HG02763 (cell line): ENCODE results near the gene TMEM203.

Source experiments
- ATAC-seq: cut with Tn5 transposase; IDR thresholded peaks from one replicate; pipeline ENCODE4 v1.9.1; 2021; ENCODE audit warnings: mild to moderate bottlenecking, moderate library complexity; ENCODE audit not compliant: unreplicated experiment

TMEM203 gene

GRCh38 chr9:137219757-137220316 is 14.4 kb upstream of the TMEM203 start:
- ATAC-seq: no peak

GRCh38 chr9:137218754-137219271 is 13.4 kb upstream of the TMEM203 start:
- no peak for ATAC-seq

GRCh38 chr9:137218212-137218753 is 12.8 kb upstream of the TMEM203 start:
- ATAC-seq: no peak

GRCh38 chr9:137217276-137218211 is 12.1 kb upstream of the TMEM203 start:
- ATAC-seq: no peak

GRCh38 chr9:137216188-137216965 is 10.9 kb upstream of the TMEM203 start:
- no peak for ATAC-seq

GRCh38 chr9:137215196-137215986 is 9.9 kb upstream of the TMEM203 start:
- ATAC-seq: no peak

- ATAC-seq: no peak
Observed at GRCh38 chr9:137214620-137215019, 9.2 kb upstream of the TMEM203 start.

- ATAC-seq: no peak
Observed at GRCh38 chr9:137213160-137214060, 8.0 kb upstream of the TMEM203 start.

- ATAC-seq: no peak
Observed at GRCh38 chr9:137212520-137212919, 7.1 kb upstream of the TMEM203 start.

GRCh38 chr9:137211532-137211931 is 6.1 kb upstream of the TMEM203 start:
- no peak for ATAC-seq

GRCh38 chr9:137206602-137207001 is 1.2 kb upstream of the TMEM203 start:
- no peak for ATAC-seq

- ATAC-seq: no peak
Observed at GRCh38 chr9:137204731-137205125, 720 bp downstream of the TMEM203 start.

GRCh38 chr9:137202966-137203365 is 2.5 kb downstream of the TMEM203 start:
- ATAC-seq: no peak

GRCh38 chr9:137201205-137201868 is 4.1 kb downstream of the TMEM203 start:
- ATAC-seq: no peak

- ATAC-seq: peak; percentile 86
Observed at GRCh38 chr9:137200311-137201204, 4.9 kb downstream of the TMEM203 start, which contains the start of gene TPRN. TSS of gene TPRN (minus strand) at chr9:137200741. CDS start at chr9:137200711, 30 bp downstream.

- no peak for ATAC-seq
Observed at GRCh38 chr9:137199411-137200121, 5.9 kb downstream of the TMEM203 start.

- no peak for ATAC-seq
Observed at GRCh38 chr9:137198902-137199283, 6.6 kb downstream of the TMEM203 start.
